Esophagus muscularis mucosa (tissue), 4 donors: ENCODE data around the gene USF2. TPM values are rescaled to one million over a fixed set of nuclear protein-coding genes. Genes with fewer than 3 reads are reported as not detected.

Source experiments
- DNase-seq: peaks from one replicate; pipeline ENCODE4 v3.0.0-alpha.2; 2017; ENCODE audit errors: extremely low spot score
- H3K27ac ChIP-seq, 4 donors: fragments of 200-600 bp; sonication (generic); replicated peaks in 1 of 4; 1 replicate in 3 of 4; 2 replicates in 1 of 4; pipeline ENCODE4 v1.5.1; 2016 to 2019; ENCODE audit warnings: mild to moderate bottlenecking in 1 of 4
- H3K27me3 ChIP-seq, 4 donors: fragments of 200-600 bp; sonication (generic); one replicate each; pipeline versions ENCODE4 v1.5.1 to v1.6.0; 2016 to 2019
- H3K36me3 ChIP-seq, 4 donors: fragments of 200-600 bp; sonication (generic); one replicate each; pipeline ENCODE4 v1.5.1; 2016 to 2019
- H3K4me1 ChIP-seq, 4 donors: fragments of 200-600 bp; sonication (generic); one replicate each; pipeline ENCODE4 v1.5.1; 2016 to 2019
- H3K4me3 ChIP-seq, 4 donors: fragments of 200-600 bp; sonication (generic); 1 replicate in 2 of 4; 2 replicates in 2 of 4; pipeline ENCODE4 v1.5.1; 2016 to 2019; ENCODE audit warnings: mild to moderate bottlenecking in 4 of 4, moderate library complexity in 1 of 4
- H3K9me3 ChIP-seq, 4 donors: fragments of 200-600 bp; sonication (generic); 1 replicate in 3 of 4; 2 replicates in 1 of 4; pipeline ENCODE4 v1.5.1; 2016 to 2019
- EP300 ChIP-seq: sonication (generic); formaldehyde crosslinking; IDR thresholded peaks from one replicate; pipeline ENCODE4 v1.6.1; 2017; ENCODE audit warnings: antibody characterized with exemption
- POLR2A ChIP-seq: fragments of 450-650 bp; IDR thresholded peaks from one replicate; pipeline ENCODE4 v1.6.1; 2017; ENCODE audit warnings: antibody characterized with exemption, moderate library complexity, mild to moderate bottlenecking, low read depth
- POLR2AphosphoS5 ChIP-seq, 2 donors: sonication (generic); formaldehyde crosslinking; IDR thresholded peaks; one replicate each; pipeline ENCODE4 v1.6.1; 2017; ENCODE audit warnings: antibody characterized with exemption in 2 of 2
- WGBS: methylation state at CpG from one replicate; pipeline ENCODE4 v1.1.5; 2018; 5-methylcytosine and 5-hydroxymethylcytosine counted together
- intact Hi-C: fragments of 100-400 bp; cut with DNase I; formaldehyde crosslinking; loops from one replicate; pipeline ENCODE4 v1.15.1; 2023
- total RNA-seq, 4 donors: library from RNA; depleted of rRNA; stranded (reverse); fragments of >200 nt; gene quantifications; one replicate each; pipeline versions ENCODE4 v1.1.0 to v1.2.1, GENCODE V29; 2016
- TF ChIP-seq, protein P1 (sequence below), 3 experiments: fragments of 200-600 bp in 2 of 3; fragments of 450-650 bp in 1 of 3; sonication (generic) in 2 of 3; IDR thresholded peaks; one replicate each; pipeline ENCODE4 v1.5.1; 2017 to 2019; ENCODE audit warnings: antibody characterized with exemption in 3 of 3, mild to moderate bottlenecking in 2 of 3, moderate library complexity in 1 of 3

The USF2 gene
- total RNA-seq, 4 donors from 2014 or later, result 111 to 122 (median 116) TPM

DNA sequence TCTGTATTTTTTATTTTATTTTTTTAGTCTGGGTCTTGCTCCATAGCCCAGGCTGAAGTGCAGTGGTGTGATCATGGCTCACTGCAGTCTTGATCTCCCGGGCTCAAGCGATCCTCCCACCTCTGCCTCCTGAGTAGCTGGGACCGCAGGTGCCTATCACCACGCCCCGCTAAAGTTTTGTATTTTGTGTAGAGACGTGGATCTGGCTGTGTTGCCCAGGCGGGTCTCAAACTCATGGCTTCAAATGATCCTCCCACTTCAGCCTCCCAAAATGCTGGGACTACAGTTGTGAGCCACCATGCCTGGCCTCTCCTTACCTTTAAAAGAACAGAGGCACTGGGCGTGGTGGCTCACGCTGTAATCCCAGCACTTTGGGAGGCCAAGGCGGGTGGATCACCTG, 19.0 kb downstream of the USF2 start:
- Histone ChIP-seq H3K27me3 (peaks cover 0 to 73% (median 2%) of the 10 kb centered on the region in 4 donors), H3K4me3 (no peak overlapping the region), H3K27ac (no peak overlapping the region), H3K9me3 (no peaks in the 10 kb centered on the region), H3K4me1 (no peaks in the 10 kb centered on the region), H3K36me3 (no peaks in the 10 kb centered on the region)
- no peak for TF ChIP-seq EP300
- TF ChIP-seq, protein P1, sequence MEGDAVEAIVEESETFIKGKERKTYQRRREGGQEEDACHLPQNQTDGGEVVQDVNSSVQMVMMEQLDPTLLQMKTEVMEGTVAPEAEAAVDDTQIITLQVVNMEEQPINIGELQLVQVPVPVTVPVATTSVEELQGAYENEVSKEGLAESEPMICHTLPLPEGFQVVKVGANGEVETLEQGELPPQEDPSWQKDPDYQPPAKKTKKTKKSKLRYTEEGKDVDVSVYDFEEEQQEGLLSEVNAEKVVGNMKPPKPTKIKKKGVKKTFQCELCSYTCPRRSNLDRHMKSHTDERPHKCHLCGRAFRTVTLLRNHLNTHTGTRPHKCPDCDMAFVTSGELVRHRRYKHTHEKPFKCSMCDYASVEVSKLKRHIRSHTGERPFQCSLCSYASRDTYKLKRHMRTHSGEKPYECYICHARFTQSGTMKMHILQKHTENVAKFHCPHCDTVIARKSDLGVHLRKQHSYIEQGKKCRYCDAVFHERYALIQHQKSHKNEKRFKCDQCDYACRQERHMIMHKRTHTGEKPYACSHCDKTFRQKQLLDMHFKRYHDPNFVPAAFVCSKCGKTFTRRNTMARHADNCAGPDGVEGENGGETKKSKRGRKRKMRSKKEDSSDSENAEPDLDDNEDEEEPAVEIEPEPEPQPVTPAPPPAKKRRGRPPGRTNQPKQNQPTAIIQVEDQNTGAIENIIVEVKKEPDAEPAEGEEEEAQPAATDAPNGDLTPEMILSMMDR (IDR thresholded peaks at IDR 0.05), result no peak
- TF ChIP-seq POLR2AphosphoS5 (IDR thresholded peaks at IDR 0.05), result no peak
- no peak for TF ChIP-seq POLR2A
- DNase-seq, result no peak
- 94% methylated on average over 10 of the region's 10 CpGs for WGBS
- intact Hi-C loops, result no loop called here

DNA sequence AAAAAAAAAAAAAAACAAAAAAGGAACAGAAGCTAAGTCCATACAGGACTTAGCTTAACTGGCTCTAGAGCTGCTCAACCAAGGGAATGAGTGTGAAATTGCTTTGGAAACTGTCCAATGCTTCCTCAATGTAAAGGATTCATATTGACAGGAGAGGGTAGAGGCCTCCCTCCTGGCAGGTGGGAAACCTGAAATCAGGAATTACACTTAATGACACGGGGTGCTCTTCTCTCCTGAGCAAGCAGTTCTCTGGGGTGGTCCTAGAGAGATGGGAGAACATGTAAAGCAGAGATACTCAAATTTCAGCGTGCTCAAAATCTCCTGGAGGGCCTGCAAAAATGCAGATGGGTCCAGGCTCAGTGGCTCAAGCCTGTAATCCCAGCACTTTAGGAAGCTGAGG, 19.6 kb downstream of the USF2 start:
- TF ChIP-seq EP300, result no peak
- no peak for TF ChIP-seq POLR2A
- DNase-seq, result no peak
- 48% methylated on average over 2 of the region's 2 CpGs for WGBS
- intact Hi-C loops, result no loop called here
- Histone ChIP-seq H3K36me3 (no peaks in the 10 kb centered on the region), H3K9me3 (no peaks in the 10 kb centered on the region), H3K27me3 (peaks cover 0 to 73% (median 2%) of the 10 kb centered on the region in 4 donors), H3K4me3 (no peak overlapping the region), H3K4me1 (no peaks in the 10 kb centered on the region), H3K27ac (no peak overlapping the region)

DNA sequence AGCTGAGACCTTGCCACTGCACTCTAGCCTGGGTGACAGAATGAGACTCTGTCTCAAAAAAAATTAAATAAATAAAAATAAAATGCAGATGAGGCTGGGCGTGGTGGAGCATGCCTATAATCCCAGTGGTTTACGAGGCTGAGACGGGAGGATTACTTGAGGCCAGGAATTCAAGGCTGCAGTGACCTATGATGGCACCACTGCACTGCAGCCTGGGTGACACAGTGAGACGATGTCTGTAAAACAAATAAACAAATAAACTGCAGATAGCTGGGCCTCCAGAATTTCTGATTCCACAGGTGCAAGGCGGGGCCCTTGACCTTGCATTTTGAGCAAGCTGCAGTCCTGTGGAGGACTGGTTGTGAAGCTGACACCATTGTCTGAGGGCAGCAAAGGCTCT, 20.1 kb downstream of the USF2 start:
- no peaks in the 10 kb centered on the region for H3K4me1 ChIP-seq
- intact Hi-C loops, result no loop called here
- H3K9me3 ChIP-seq, result no peaks in the 10 kb centered on the region
- WGBS, result 46% methylated on average over 5 of the region's 5 CpGs
- H3K4me3 ChIP-seq, result no peak overlapping the region
- peaks cover 0 to 73% (median 0%) of the 10 kb centered on the region in 4 donors for H3K27me3 ChIP-seq
- no peak overlapping the region for H3K27ac ChIP-seq
- TF ChIP-seq POLR2AphosphoS5 (IDR thresholded peaks at IDR 0.05), result no peak
- TF ChIP-seq EP300, result no peak
- TF ChIP-seq POLR2A, result no peak
- TF ChIP-seq, protein P1 (IDR thresholded peaks at IDR 0.05), result no peak
- DNase-seq, result no peak
- H3K36me3 ChIP-seq, result no peaks in the 10 kb centered on the region

DNA sequence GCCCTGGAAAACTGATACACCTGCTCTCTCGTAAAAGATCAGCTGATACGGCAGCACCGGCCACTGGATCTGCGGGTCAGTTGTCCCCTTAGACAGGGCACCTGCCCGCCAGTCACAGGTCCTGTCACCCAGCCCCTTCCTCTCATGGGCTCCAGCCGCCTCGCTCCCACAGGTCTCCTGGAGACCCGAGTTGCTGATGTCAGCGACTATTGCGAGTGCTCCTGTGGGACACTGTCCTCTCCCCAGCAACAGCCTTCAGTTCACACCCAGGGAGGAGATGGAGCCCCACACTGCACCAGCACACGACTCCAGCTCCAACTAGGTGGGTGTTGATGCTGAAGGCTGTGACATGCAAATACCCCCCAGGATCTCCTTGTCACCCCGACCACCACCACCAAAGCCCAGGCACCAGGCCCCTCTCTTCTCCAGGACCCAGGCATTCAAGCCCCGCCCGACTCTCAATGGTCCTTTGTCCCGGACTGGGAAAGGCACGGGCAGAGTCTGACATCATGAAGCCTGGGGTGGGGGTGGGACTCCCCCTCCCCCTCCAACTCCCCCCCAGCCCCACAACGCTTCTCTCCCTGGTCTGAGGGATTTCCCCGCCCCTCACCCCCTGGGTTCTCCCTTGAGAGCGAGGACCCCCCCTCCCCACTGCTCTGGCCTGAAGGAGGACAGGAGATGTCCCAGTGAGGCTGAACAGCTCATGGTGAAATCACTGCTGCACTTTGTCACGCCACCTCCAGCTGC, 21.8 kb downstream of the USF2 start:
- Histone ChIP-seq H3K27me3 (peaks cover 0 to 73% (median 0%) of the 10 kb centered on the region in 4 donors), H3K36me3 (no peaks in the 10 kb centered on the region), H3K27ac (no peak overlapping the region), H3K9me3 (no peaks in the 10 kb centered on the region), H3K4me3 (no peak overlapping the region), H3K4me1 (no peaks in the 10 kb centered on the region)
- intact Hi-C loops, result no loop called here
- DNase-seq, result no peak
- 68% methylated on average over 18 of the region's 20 CpGs for WGBS
- no peak for TF ChIP-seq POLR2AphosphoS5 (IDR thresholded peaks at IDR 0.05)
- no peak for TF ChIP-seq POLR2A
- no peak for TF ChIP-seq EP300

DNA sequence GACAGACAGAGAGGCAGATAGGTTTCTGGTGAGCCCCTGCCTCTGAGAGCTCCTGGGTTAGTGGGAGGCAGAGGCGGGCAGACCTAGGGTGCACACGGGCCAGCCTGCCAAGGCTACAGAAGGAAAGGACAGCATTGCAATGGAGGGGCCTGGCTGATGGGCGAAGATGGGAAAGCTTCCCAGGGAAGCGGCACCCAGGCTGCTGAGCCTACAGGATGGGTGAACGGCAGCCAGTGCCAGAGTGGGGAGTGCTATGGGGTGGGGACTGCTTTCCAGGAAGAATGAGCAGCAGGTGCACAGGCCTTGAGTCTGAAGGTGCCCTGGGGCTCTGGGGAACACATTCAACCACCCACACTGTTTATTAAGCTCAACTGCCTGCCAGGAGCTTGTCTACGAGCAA, 22.5 kb downstream of the USF2 start:
- Histone ChIP-seq H3K36me3 (no peaks in the 10 kb centered on the region), H3K4me3 (no peak overlapping the region), H3K9me3 (no peaks in the 10 kb centered on the region), H3K4me1 (no peaks in the 10 kb centered on the region), H3K27ac (no peak overlapping the region), H3K27me3 (peaks cover 0 to 80% (median 0%) of the 10 kb centered on the region in 4 donors)
- no peak for TF ChIP-seq POLR2A
- TF ChIP-seq POLR2AphosphoS5 (IDR thresholded peaks at IDR 0.05), result no peak
- TF ChIP-seq EP300, result no peak
- TF ChIP-seq, protein P1 (IDR thresholded peaks at IDR 0.05), result no peak
- DNase-seq, result no peak
- 78% methylated on average over 6 of the region's 6 CpGs for WGBS
- intact Hi-C loops, result no loop called here
